ENCODE results near the gene MYO1G. TPM values are rescaled to one million over a fixed set of nuclear protein-coding genes. Genes with fewer than 3 reads are reported as not detected.

MYO1G gene
- total and polyA plus RNA-seq, 12 donors = 0.06 to 12.8 (median 3.8) TPM

- WGBS, 4 donors = 75 to 82% (median 78%) methylated on average over 3 of the region's 3 CpGs
- Histone ChIP-seq H3K4me3 (no peak overlapping the region), H3K27me3 (no peaks in the 10 kb centered on the region), H3K36me3 (replicated peaks in 1 of 2) (no peaks in the 10 kb centered on the region), H3K9me3 (replicated peaks in 1 of 3) (no peaks in the 10 kb centered on the region), H3K27ac (no peak overlapping the region), H3K4me1 (replicated peaks in 1 of 2) (no peaks in the 10 kb centered on the region)
- intact Hi-C loops (cut with DNase I) = no loop called here
- TF ChIP-seq POLR2A (IDR thresholded peaks at IDR 0.05) (no peak), CTCF (IDR thresholded peaks at IDR 0.05) (no peak)
- DNase-seq = peak in 1 of 7 donors; percentile 34
Measured at GRCh38 chr7:45021604-45022296, 42.9 kb upstream of the MYO1G start.

- DNase-seq = no peak
- H3K4me3 ChIP-seq = no peak overlapping the region
- no peak overlapping the region for H3K27ac ChIP-seq
- H3K36me3 ChIP-seq (replicated peaks in 1 of 2) = no peaks in the 10 kb centered on the region
- peaks cover 0 to 1% of the 10 kb centered on the region in 2 donors for H3K4me1 ChIP-seq (replicated peaks in 1 of 2)
- H3K9me3 ChIP-seq (replicated peaks in 1 of 3) = no peaks in the 10 kb centered on the region
- no peaks in the 10 kb centered on the region for H3K27me3 ChIP-seq
- 80 to 90% (median 84%) methylated on average over 5 of the region's 5 CpGs for WGBS, 4 donors
- TF ChIP-seq POLR2A (IDR thresholded peaks at IDR 0.05) (no peak), CTCF (IDR thresholded peaks at IDR 0.05) (no peak)
- intact Hi-C loops (cut with DNase I) = no loop called here
Measured at GRCh38 chr7:45020915-45021314, 42.1 kb upstream of the MYO1G start.

- no peak overlapping the region for H3K4me3 ChIP-seq
- intact Hi-C loops (cut with DNase I) = no loop called here
- 64 to 78% (median 69%) methylated on average over 3 of the region's 3 CpGs for WGBS, 4 donors
- no peak for DNase-seq
- H3K9me3 ChIP-seq (replicated peaks in 1 of 3) = no peaks in the 10 kb centered on the region
- no peaks in the 10 kb centered on the region for H3K36me3 ChIP-seq (replicated peaks in 1 of 2)
- H3K4me1 ChIP-seq (replicated peaks in 1 of 2) = peaks cover 9 to 13% of the 10 kb centered on the region in 2 donors
- TF ChIP-seq POLR2A (IDR thresholded peaks at IDR 0.05) (no peak), CTCF (IDR thresholded peaks at IDR 0.05) (no peak)
- no peak overlapping the region for H3K27ac ChIP-seq
- no peaks in the 10 kb centered on the region for H3K27me3 ChIP-seq
Measured at GRCh38 chr7:45017253-45017652, 38.4 kb upstream of the MYO1G start.

GRCh38 chr7:45015313-45015712, 36.5 kb upstream of the MYO1G start:
- intact Hi-C loops (cut with DNase I) = no loop called here
- H3K36me3 ChIP-seq (replicated peaks in 1 of 2) = no peaks in the 10 kb centered on the region
- no peak for TF ChIP-seq POLR2A (IDR thresholded peaks at IDR 0.05)
- H3K4me1 ChIP-seq (replicated peaks in 1 of 2) = peaks cover 9 to 13% of the 10 kb centered on the region in 2 donors
- no peaks in the 10 kb centered on the region for H3K9me3 ChIP-seq (replicated peaks in 1 of 3)
- peak overlapping the region in 2 of 5 donors; percentile 26 to 37 for H3K27ac ChIP-seq
- no peak for DNase-seq
- no peaks in the 10 kb centered on the region for H3K27me3 ChIP-seq
- WGBS, 4 donors = 33 to 54% (median 43%) methylated on average over 1 of the region's 1 CpG
- H3K4me3 ChIP-seq = no peak overlapping the region

GRCh38 chr7:45013465-45013967, 34.7 kb upstream of the MYO1G start:
- H3K27ac ChIP-seq = no peak overlapping the region
- intact Hi-C loops (cut with DNase I) = no loop called here
- 71 to 80% (median 77%) methylated on average over 2 of the region's 2 CpGs for WGBS, 4 donors
- H3K4me1 ChIP-seq (replicated peaks in 1 of 2) = peaks cover 9 to 13% of the 10 kb centered on the region in 2 donors
- H3K27me3 ChIP-seq = no peaks in the 10 kb centered on the region
- no peaks in the 10 kb centered on the region for H3K9me3 ChIP-seq (replicated peaks in 1 of 3)
- TF ChIP-seq CTCF (IDR thresholded peaks at IDR 0.05) (no peak), POLR2A (IDR thresholded peaks at IDR 0.05) (no peak)
- no peak for DNase-seq
- H3K36me3 ChIP-seq (replicated peaks in 1 of 2) = no peaks in the 10 kb centered on the region
- H3K4me3 ChIP-seq = no peak overlapping the region

Measured in adrenal gland (tissue), 12 donors.